ENCODE results near the gene CAB39L. TPM values are rescaled to one million over a fixed set of nuclear protein-coding genes. Genes with fewer than 3 reads are reported as not detected.

The CAB39L gene
- total and polyA plus RNA-seq, 2 of the 4 experiments (the other 2 are of a cell fraction) = 8.5 to 16.7 TPM

DNA sequence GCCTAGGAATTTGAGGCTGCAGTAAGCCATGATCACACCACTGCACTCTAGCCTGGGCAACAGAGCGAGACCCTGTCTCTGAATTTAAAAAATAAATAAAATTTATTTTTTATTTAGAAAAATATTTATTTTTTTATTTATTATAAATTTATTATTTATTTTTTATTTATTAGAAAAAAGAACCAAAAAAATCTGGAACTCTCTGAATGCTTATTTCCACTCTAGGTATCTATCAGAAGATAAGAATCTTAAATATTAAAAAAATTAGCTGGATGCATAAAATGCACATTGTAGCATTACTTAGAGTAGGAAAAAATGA is 113.4 kb downstream of the CAB39L start:
- Histone ChIP-seq H3K9me1 (ENCODE audit: insufficient read depth, low read length) (no peaks in the 10 kb centered on the region), H3K27ac (ENCODE audit: insufficient read depth, low read length) (no peak overlapping the region), H3K4me2 (ENCODE audit: low read depth, low read length) (no peak overlapping the region), H2AFZ (replicated peaks; ENCODE audit: low read length, poor library complexity) (no peak overlapping the region), H3K4me3 (ENCODE audit: insufficient read depth, low read depth, low read length) (no peak overlapping the region), H3K14ac (replicated peaks; ENCODE audit: low read depth, low read length) (no peak overlapping the region), H2BK120ac (ENCODE audit: low read depth, low read length) (no peak overlapping the region), H3K23ac (ENCODE audit: low read depth, low read length) (no peak overlapping the region), H2BK5ac (ENCODE audit: low read depth, low read length, poor library complexity, severe bottlenecking) (no peak overlapping the region), H3K9ac (ENCODE audit: low read depth, low read length) (no peak overlapping the region), H4K8ac (ENCODE audit: low read depth in 2 of 2, low read length in 2 of 2) (no peak overlapping the region), H2AK9ac (replicated peaks; ENCODE audit: low read depth, low read length, poor library complexity) (no peak overlapping the region), H3K36me3 (ENCODE audit: control insufficient read depth, insufficient read depth, low read length) (peaks cover 2% of the 10 kb centered on the region; the same call in 1 of the 2 replicates), H3K27me3 (ENCODE audit: control insufficient read depth, insufficient read depth, low read length) (no peaks in the 10 kb centered on the region), H3K56ac (ENCODE audit: extremely low read depth, insufficient read depth, low read length) (no peak overlapping the region), H2BK20ac (ENCODE audit: low read depth, low read length) (no peak overlapping the region), H4K5ac (ENCODE audit: low read depth, low read length) (no peak overlapping the region), H3K18ac (ENCODE audit: low read depth, low read length) (no peak overlapping the region), H3K9me3 (ENCODE audit: control insufficient read depth, insufficient read depth, low read length) (no peaks in the 10 kb centered on the region), H2BK15ac (ENCODE audit: low read depth, low read length) (no peak overlapping the region), H3K79me1 (ENCODE audit: low read depth in 1 of 2, low read length in 2 of 2) (no peaks in the 10 kb centered on the region), H4K20me1 (ENCODE audit: insufficient read depth, low read length) (no peaks in the 10 kb centered on the region), H2AK5ac (ENCODE audit: low read depth, low read length) (no peak overlapping the region), H3K4ac (ENCODE audit: low read depth, low read length) (no peak overlapping the region), H4K91ac (ENCODE audit: insufficient read depth, low read depth, low read length) (no peak overlapping the region), H3K4me1 (ENCODE audit: control insufficient read depth, insufficient read depth, low read length) (peaks cover 2% of the 10 kb centered on the region; the same call in 1 of the 2 replicates)
- in situ Hi-C loops (cut with MboI; ENCODE audit: low sequenced_read_pairs) = no loop called here
- intact Hi-C loops (cut with micrococcal nuclease) = no loop called here
- no peak for TF ChIP-seq MXI1 (IDR thresholded peaks at IDR 0.05; ENCODE audit: borderline replicate concordance, low read depth, low read length)
- TF ChIP-seq RCOR1 (IDR thresholded peaks at IDR 0.05; ENCODE audit: insufficient replicate concordance, low read length) = no peak
- TF ChIP-seq SMC3 (IDR thresholded peaks at IDR 0.05; ENCODE audit: low read depth, low read length) = no peak
- TF ChIP-seq CHD1 (IDR thresholded peaks at IDR 0.05; ENCODE audit: low read depth, low read length) = no peak
- TF ChIP-seq, protein P1, sequence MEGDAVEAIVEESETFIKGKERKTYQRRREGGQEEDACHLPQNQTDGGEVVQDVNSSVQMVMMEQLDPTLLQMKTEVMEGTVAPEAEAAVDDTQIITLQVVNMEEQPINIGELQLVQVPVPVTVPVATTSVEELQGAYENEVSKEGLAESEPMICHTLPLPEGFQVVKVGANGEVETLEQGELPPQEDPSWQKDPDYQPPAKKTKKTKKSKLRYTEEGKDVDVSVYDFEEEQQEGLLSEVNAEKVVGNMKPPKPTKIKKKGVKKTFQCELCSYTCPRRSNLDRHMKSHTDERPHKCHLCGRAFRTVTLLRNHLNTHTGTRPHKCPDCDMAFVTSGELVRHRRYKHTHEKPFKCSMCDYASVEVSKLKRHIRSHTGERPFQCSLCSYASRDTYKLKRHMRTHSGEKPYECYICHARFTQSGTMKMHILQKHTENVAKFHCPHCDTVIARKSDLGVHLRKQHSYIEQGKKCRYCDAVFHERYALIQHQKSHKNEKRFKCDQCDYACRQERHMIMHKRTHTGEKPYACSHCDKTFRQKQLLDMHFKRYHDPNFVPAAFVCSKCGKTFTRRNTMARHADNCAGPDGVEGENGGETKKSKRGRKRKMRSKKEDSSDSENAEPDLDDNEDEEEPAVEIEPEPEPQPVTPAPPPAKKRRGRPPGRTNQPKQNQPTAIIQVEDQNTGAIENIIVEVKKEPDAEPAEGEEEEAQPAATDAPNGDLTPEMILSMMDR (conservative IDR thresholded peaks at IDR 0.05; ENCODE audit: low read depth, low read length) = no peak
- TF ChIP-seq POLR2A (IDR thresholded peaks at IDR 0.05; ENCODE audit: low read depth, low read length) = no peak
- TF ChIP-seq ELK1 (IDR thresholded peaks at IDR 0.05; ENCODE audit: borderline replicate concordance, low read depth, low read length) = no peak
- TF ChIP-seq BHLHE40 (IDR thresholded peaks at IDR 0.05; ENCODE audit: low read depth, low read length) = no peak
- no peak for TF ChIP-seq MAFK (IDR thresholded peaks at IDR 0.05; ENCODE audit: low read depth, low read length)
- no peak for TF ChIP-seq NFE2L2 (IDR thresholded peaks at IDR 0.05; ENCODE audit: low read depth, low read length)
- TF ChIP-seq CEBPB (IDR thresholded peaks at IDR 0.05; ENCODE audit: low read depth, low read length) = no peak
- no peak for TF ChIP-seq RFX5 (IDR thresholded peaks at IDR 0.05; ENCODE audit: low read depth, low read length)
- no peak for TF ChIP-seq MAZ (IDR thresholded peaks at IDR 0.05; ENCODE audit: borderline replicate concordance, low read depth, low read length)
- no peak for TF ChIP-seq FOS (IDR thresholded peaks at IDR 0.05; ENCODE audit: low read depth, low read length)
- no peak for TF ChIP-seq RAD21 (IDR thresholded peaks at IDR 0.05; ENCODE audit: low read length)
- TF ChIP-seq USF2 (IDR thresholded peaks at IDR 0.05; ENCODE audit: low read depth, low read length) = no peak
- no peak for DNase-seq
- no CpG with 5 or more reads among the region's 1 CpG for WGBS, 2 experiments (ENCODE audit: extremely low coverage in 2 of 2, insufficient read length in 1 of 2)
- POLR2A ChIA-PET (ENCODE audit: unreplicated experiment) = no interaction called here
- ATAC-seq (ENCODE audit: low read depth) = no peak
- BruUV-seq (replicated peaks) = no TSS peak
- dilution Hi-C loops (cut with HindIII; ENCODE audit: low sequenced_read_pairs, unreplicated experiment) = no loop called here
- CTCF ChIA-PET = interaction anchor here (0.7 kb wide), 1 partner anchor 29 kb away, joined by 3 read pairs; no protein-coding TSS in a partner anchor
